ENCODE measurements around the gene DTX2.
"Not testable (repeated sequence)": the region's sequence is repeated elsewhere in the genome, so short reads cannot be mapped to it uniquely, and the experiment has no call there.

The DTX2 gene

GRCh38 chr7:76513817-76514799 is 52.6 kb downstream of the DTX2 start:
- DNase-seq = peak; percentile 11 to 14

GRCh38 chr7:76514926-76515771 is 53.6 kb downstream of the DTX2 start:
- peak in 1 of 2 experiments; percentile 9 for DNase-seq

- no peak for DNase-seq
Measured at GRCh38 chr7:76515999-76516443, 54.5 kb downstream of the DTX2 start.

GRCh38 chr7:76516932-76517331 is 55.4 kb downstream of the DTX2 start:
- DNase-seq = not testable (repeated sequence)

- DNase-seq = not testable (repeated sequence)
Measured at GRCh38 chr7:76526183-76526582, 64.7 kb downstream of the DTX2 start.

GRCh38 chr7:76531643-76532042 is 70.1 kb downstream of the DTX2 start:
- DNase-seq = not testable (repeated sequence)

GRCh38 chr7:76543197-76543596 is 81.7 kb downstream of the DTX2 start, which contains the start of gene SPDYE16:
SPDYE16 (minus strand) TSS chr7:76543297; CDS start chr7:76541459, 1,838 bp downstream.
- DNase-seq = not testable (repeated sequence)

- DNase-seq = peak; percentile 86 to 89
Measured at GRCh38 chr7:76549025-76549854, 87.7 kb downstream of the DTX2 start.

- not testable (repeated sequence) for DNase-seq
Measured at GRCh38 chr7:76549855-76550248, 88.3 kb downstream of the DTX2 start.

- DNase-seq = not testable (repeated sequence)
Measured at GRCh38 chr7:76551992-76552391, 90.5 kb downstream of the DTX2 start.

All from activated T-cell treated with anti-CD3 and anti-CD28 coated beads, Interleukin-2, amount 50 U/mL, for 48 hours (primary cell).